GM10847 (cell line): Measurements from ENCODE around the gene NEK11.

ENCODE experiments used
- POLR2A ChIP-seq: IDR thresholded peaks from 2 replicates; pipeline ENCODE4 v1.6.1; 2011; ENCODE audit not compliant: insufficient read length; ENCODE audit errors: extremely low read depth

Gene NEK11

DNA sequence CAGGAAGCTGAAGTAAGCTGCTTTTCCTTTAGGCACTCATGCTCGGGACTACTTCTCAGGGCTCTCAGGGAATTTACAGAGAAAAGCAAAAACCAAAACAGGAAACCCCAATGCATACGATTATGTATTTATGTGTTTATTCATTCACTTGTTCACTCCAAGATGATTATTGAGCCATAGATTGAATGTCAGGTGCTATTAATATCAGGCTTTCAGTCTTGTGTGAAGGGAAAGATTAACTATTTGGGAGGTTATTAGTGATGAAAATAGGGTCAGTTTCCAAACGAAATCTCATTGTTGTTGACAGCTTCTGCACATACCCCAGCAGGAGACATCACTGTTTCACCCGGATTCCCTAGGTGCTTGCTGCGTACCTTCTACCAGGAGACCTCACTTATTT, 135.8 kb downstream of the NEK11 start:
- TF ChIP-seq POLR2A: no peak

DNA sequence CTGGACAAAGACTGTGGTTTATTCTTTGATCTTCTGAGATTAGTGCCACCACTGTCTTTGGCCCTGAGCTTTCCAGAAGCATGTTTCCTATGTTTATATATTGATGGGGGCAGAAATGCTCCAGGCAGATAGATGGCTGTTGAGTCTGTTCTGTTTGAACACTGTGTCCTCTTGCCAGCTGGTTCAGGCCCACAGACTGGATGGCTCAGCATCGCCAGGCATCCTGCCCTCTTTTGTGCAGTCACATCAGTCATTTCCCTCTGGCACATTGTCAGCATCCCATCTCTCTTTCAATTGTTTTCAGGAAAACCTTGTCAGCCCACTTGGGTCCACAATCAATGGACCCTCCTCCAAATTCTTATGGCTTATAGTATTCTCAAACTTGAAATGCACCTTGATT, 141.2 kb downstream of the NEK11 start:
- no peak for TF ChIP-seq POLR2A

DNA sequence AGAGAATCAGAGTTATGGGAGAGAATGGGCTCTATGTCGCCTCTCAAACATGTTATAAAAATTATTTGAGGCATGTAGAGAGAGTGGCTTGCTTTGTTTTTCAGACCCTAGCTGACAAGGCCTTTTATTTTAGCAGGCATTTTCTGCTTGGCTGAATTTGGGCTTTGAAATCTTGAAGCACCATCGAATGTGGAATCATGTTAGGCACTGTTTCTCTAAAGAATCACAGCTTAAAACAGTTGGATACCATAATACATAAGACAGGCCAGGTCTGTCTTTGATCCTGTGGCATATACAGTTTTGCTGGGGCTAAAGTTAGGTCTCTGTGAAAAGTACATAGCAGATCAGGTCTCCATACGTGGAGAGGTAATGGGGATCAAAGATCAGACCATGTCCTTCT, 142.7 kb downstream of the NEK11 start:
- TF ChIP-seq POLR2A: no peak

DNA sequence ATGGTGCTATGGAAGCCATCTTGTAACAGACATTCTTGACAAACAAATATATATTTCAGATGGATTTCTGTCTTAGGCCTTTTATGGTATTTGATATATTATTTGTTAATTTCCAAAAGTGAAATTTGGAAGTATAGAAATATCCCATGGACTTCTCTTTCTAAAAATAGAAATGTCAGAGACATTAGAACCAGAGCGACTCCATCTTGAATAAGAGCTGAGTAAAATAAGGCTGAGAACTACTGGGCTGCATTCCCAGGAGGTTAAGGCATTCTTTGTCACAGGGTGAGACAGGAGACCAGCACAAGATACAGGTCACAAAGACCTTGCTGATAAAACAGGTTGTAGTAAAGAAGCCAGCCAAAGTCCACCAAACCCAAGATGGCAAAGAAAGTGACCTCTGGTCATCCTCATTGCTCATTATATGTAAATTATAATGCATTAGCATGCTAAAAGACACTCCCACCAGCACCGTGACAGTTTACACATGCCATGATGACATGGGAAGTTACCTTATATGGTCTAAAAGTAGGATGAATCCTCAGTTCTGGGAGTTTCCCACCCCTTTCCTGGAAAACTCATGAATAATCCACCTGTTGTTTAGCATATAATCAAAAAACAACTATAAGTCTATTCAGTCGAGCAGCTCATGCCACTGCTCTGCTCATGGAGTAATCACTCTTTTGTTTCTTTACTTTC, 146.0 kb downstream of the NEK11 start:
- TF ChIP-seq POLR2A: no peak

DNA sequence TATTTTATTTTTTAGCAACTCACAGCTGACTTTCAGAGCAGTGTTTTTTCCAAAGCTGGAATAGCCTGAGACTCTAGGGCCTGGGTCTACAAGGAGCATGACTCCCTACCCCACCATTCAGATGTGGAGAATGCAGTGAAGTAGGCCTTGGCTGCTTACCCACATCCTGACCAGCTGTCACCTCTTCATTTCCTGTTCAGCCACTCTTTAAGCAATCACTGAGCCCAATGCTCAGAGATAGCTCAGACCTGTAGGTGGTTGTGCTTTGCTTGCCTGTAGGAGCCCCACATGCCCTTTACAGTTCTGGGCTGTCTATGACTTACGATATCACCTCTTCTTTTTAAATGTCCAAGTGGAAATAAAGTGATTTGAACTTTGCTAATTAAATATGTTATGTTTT, 148.1 kb downstream of the NEK11 start:
- no peak for TF ChIP-seq POLR2A

DNA sequence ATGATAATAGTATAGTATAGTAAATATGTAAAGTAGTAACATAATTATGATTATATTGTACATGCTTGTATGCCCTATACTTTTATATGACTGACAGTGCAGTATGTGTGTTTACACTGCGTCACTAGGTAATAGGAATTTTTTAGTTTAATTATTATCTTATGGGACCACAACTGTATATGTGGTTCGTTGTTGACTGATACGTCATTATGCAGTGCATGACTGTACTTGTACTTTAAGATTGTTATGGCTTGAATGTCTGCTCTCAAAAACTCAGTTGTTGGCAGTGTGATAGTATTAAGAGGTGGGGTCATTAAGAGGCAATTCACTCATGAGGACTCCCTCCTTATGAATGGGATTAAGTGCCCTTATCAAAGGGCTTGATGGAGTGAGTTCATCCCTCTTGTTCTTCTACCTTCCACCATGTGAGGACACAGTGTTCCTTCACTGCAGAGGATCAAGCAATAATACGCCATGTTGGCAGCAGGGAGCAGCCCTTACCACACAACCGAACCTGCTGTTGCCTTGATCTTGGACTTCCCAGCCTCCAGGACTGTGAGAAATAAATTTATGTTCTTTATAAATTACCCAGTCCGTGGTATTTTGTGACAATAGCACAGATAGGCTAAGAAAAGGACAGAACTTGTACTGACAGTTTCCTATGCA, 152.2 kb downstream of the NEK11 start:
- TF ChIP-seq POLR2A: no peak

DNA sequence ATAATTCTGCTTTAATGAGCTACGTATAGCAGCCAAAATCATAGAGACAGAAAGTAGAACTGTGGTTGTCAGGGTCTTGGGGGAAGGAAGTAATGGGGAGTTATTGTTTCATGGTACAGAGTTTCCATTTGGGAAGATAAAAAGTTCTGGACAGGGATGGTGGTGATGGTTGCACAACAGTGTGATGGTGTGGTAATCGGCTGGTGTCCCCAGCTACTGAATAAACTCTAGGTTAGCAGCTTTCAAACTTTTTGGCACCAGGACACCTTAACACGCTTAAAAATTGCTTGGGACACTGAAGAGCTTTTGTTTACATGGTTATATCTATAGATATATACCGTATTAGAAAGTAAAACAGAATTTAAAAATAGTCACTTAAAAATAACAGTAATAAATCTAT, 166.0 kb downstream of the NEK11 start:
- TF ChIP-seq POLR2A: no peak

DNA sequence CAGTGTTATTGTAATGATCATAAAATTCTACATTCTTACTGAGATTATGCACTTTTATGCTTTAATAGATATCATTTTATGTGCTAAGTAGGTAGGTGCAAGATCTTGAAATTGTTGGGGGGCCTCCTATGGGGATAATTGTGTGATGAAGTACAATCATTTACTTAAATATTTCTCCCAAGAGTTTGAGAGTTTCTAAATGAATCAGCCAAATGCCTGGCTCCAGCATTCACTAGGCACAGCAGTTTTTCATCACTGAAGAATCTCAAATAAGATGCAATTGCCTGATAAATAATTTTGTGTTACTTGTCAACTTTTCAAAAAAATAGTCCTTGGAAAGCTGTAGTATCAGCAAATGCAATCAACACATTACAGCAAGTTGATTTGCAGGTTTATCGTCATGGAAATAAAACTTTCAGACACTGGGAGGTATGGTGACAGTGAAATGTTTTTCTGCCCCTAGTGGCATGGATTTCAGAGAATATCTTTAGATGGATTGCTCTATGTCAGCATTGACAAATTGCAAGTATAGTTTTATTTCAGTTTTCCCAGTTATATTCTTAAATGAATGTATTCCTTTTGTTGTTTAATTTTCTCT, 167.1 kb downstream of the NEK11 start:
- TF ChIP-seq POLR2A: no peak

DNA sequence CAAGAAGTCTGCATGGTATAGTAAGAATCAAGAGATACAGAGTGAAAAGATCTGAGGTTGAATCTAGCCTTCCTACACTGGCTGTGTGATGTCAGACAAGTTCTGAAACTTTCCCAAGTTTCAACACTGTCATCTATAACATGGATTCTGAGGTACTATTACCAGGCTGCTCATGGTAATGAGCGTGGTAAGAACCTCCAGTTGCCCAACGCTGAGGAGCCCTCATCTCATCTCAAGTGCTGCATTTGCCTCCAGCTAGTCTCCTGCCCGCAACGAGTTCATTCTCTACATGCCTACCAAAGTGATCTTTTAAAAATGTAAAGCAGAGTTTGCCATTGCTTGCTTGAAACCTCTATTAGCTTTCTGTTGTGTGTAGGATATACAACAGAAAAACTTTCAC, 168.1 kb downstream of the NEK11 start:
- no peak for TF ChIP-seq POLR2A

DNA sequence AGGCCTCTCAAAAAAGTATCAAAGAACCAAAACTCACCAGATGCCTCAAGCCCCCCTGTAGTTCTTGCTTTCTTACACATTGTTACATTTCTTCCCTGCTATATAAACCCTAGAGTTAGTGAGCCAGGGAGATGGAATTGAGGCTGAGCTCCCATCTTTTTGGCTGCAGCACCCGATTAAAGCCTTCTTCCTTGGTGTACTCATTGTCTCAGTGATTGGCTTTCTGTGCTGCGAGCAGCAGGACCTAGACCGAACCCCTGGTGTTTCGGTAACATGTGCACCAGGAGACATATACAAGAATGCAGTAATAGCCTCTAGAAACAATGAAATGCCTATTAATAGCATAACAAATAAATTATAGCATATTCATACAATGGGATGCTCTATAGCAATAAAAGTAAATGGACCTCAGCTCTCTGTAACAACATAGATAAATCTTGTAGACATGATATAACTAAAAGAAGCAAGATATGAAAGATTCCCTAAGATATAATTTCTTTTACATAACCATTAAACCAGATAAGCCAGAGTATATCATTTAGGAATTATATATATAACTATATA, 174.0 kb downstream of the NEK11 start:
- no peak for TF ChIP-seq POLR2A

DNA sequence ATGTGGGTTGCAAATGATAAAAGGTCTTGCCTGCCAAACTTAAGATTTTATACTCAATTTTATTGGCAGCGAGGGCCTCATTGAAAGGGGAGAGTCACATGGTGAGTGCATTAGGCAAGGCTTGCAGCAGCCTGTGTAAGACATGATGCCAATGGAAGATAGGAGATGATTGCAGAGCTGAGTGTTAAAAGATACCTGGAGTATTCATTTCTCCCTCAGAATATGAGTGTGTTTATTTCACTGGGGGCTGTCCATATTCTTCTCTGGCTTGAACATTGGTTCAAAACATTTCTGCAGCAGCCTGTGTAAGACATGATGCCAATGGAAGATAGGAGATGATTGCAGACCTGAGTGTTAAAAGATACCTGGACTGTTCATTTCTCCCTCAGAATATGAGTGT, 189.7 kb downstream of the NEK11 start:
- TF ChIP-seq POLR2A: no peak

DNA sequence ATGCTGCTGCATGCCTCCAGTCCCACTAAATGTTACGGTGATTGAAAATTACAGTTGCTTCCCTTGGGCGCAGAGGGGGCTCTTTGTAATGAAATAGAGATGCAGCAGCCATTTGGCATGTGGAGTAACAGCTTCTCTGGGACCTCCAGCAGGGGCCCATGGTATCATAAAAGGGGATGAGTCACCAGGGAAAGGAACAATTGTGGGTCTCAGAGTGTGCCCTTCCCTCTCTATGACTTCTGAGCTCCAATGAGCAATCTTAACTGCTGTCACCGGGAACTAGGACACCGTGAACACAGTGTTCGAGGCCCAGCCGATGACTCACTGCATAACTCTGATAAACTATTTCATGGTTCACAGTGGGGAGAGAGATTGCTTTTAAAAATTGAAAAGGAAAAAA, 190.1 kb downstream of the NEK11 start:
- no peak for TF ChIP-seq POLR2A

DNA sequence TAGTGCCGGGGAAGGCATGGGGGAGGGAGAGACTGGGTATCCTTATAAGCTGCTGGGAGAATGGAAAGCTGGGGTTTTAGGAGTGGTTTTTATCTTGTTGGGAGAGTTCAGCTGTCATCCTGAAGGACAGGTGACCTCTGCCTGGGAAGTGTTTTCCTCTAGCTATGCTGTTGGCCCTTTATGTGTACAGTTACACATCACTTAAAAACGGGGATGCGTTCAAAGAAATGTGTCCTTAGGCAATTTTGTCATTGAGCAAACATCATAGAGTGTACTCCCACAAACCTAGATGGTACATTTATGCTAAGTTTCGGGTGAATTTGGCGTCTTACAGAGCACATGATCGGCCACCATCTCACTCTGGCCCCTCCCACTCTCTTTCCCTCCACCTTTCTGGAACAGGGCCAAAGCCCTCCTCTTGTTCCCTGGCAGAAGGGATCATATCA, 190.6 kb downstream of the NEK11 start:
- TF ChIP-seq POLR2A: no peak

DNA sequence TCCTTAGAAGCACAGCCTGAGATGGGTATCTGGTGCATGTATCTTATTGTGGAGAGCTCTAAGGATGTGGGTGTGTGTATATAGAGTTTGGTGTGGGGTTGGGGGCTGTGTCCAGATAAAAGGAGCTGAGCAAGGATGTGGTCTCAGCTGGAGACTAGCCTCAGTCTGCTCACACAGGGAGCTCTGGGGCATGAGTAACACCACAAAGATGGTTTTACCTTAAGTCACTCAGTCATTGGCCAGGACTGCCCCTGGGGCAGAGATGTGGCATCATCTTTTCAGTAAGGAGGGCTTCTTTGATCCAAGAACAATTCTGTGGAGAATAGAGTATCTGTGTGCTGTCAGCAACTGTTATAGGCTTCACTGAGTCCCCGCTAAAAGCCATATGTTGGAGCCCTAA, 191.5 kb downstream of the NEK11 start:
- TF ChIP-seq POLR2A: no peak

DNA sequence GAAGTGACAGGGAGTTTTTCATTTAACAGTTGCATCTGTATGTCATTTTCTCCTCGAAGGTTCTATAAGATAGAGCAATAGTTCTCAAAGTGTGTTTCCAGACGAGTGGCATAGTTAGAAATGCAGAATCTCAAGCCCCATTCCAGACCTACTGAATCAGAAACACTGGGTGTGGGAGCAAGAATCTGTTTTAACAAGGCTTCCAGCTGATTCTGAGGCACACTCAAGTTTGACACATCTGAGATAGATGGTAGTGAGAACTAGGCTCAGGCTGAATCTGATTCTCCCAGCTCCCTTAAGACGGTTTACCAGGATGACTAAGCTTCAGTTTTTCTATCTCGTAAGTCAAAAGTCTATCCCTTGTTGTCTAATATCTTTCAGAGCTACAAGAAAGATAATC, 195.1 kb downstream of the NEK11 start:
- TF ChIP-seq POLR2A: no peak

DNA sequence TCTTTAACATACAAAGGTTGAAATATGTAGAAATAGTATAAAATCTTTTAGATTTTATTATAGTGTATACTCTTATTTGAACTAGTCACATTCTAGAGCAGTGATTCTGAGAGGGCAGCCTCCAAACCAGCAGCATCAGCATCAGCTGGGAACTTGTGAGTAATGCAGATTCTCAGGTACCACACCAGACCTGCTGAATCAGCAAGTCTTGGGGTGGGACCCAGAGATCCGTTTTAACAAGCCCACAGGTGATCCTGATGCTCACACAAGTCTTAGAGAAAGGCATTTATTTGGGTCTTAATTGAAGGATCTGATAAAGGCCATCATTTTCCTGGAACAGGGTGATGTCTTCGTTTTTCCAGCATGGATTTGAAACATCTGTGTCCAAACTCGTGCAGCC, 195.9 kb downstream of the NEK11 start:
- TF ChIP-seq POLR2A: no peak
